Measurements from ENCODE around the gene DDX55. TPM values are rescaled to one million over a fixed set of nuclear protein-coding genes. Genes with fewer than 3 reads are reported as not detected.
"Not testable (repeated sequence)": the region's sequence is repeated elsewhere in the genome, so short reads cannot be mapped to it uniquely, and the experiment has no call there.

DDX55 gene
- 15.2 and 24.6 TPM in 2 replicates for total RNA-seq

GRCh38 chr12:123601602-123602489 is at the start of gene DDX55:
DDX55 (plus strand) TSS chr12:123602099; CDS start chr12:123602149, 50 bp downstream.
- DNase-seq (ENCODE audit: low read depth, low spot score): peak; percentile 47

- DNase-seq (ENCODE audit: low read depth, low spot score): not testable (repeated sequence)
These were observed 47.8 kb upstream of the DDX55 start for GRCh38 chr12:123554136-123554535.

GRCh38 chr12:123554843-123555242 is 47.1 kb upstream of the DDX55 start:
- DNase-seq (ENCODE audit: low read depth, low spot score): not testable (repeated sequence)

- not testable (repeated sequence) for DNase-seq (ENCODE audit: low read depth, low spot score)
These were observed 43.4 kb upstream of the DDX55 start for GRCh38 chr12:123558487-123558886.

GRCh38 chr12:123559468-123559867 is 42.4 kb upstream of the DDX55 start:
- DNase-seq (ENCODE audit: low read depth, low spot score): no peak

GRCh38 chr12:123571343-123571813 is 30.5 kb upstream of the DDX55 start:
- no peak for DNase-seq (ENCODE audit: low read depth, low spot score)

- no peak for DNase-seq (ENCODE audit: low read depth, low spot score)
These were observed 29.5 kb upstream of the DDX55 start for GRCh38 chr12:123572391-123572790.

- DNase-seq (ENCODE audit: low read depth, low spot score): no peak
These were observed 28.0 kb upstream of the DDX55 start for GRCh38 chr12:123573870-123574269.

GRCh38 chr12:123576611-123577010 is 25.3 kb upstream of the DDX55 start:
- DNase-seq (ENCODE audit: low read depth, low spot score): no peak

- DNase-seq (ENCODE audit: low read depth, low spot score): no peak
These were observed 23.7 kb upstream of the DDX55 start for GRCh38 chr12:123578243-123578642.

GRCh38 chr12:123578829-123579228 is 23.1 kb upstream of the DDX55 start:
- not testable (repeated sequence) for DNase-seq (ENCODE audit: low read depth, low spot score)

GRCh38 chr12:123580772-123581171 is 21.1 kb upstream of the DDX55 start:
- DNase-seq (ENCODE audit: low read depth, low spot score): no peak

- peak; percentile 48 for DNase-seq (ENCODE audit: low read depth, low spot score)
These were observed 10.0 kb upstream of the DDX55 start for GRCh38 chr12:123591702-123592481.

GRCh38 chr12:123595729-123596128 is 6.2 kb upstream of the DDX55 start:
- no peak for DNase-seq (ENCODE audit: low read depth, low spot score)

- no peak for DNase-seq (ENCODE audit: low read depth, low spot score)
These were observed 4.8 kb upstream of the DDX55 start for GRCh38 chr12:123597100-123597499.

- DNase-seq (ENCODE audit: low read depth, low spot score): no peak
These were observed 3.4 kb upstream of the DDX55 start for GRCh38 chr12:123598522-123598921.

GRCh38 chr12:123599310-123599709 is 2.6 kb upstream of the DDX55 start:
- no peak for DNase-seq (ENCODE audit: low read depth, low spot score)

- DNase-seq (ENCODE audit: low read depth, low spot score): no peak
These were observed 2.2 kb upstream of the DDX55 start for GRCh38 chr12:123599721-123600120.

GRCh38 chr12:123602651-123603195 is 824 bp downstream of the DDX55 start:
- DNase-seq (ENCODE audit: low read depth, low spot score): no peak

GRCh38 chr12:123603495-123603894 is 1.6 kb downstream of the DDX55 start:
- DNase-seq (ENCODE audit: low read depth, low spot score): not testable (repeated sequence)

- no peak for DNase-seq (ENCODE audit: low read depth, low spot score)
These were observed 5.9 kb downstream of the DDX55 start for GRCh38 chr12:123607756-123608155.

GRCh38 chr12:123608182-123608581 is 6.3 kb downstream of the DDX55 start:
- no peak for DNase-seq (ENCODE audit: low read depth, low spot score)

Measured in pulmonary artery endothelial cell (primary cell).